Endothelial cell (in vitro differentiated cells): ENCODE measurements around the gene PDLIM7. TPM values are rescaled to one million over a fixed set of nuclear protein-coding genes. Genes with fewer than 3 reads are reported as not detected.

Experiments used
- DNase-seq: peaks from one replicate; pipeline ENCODE4 v3.0.0; 2021; ENCODE audit warnings: low spot score
- H3K27ac Mint-ChIP-seq: one replicate; pipeline ENCODE4 v1.8.0; 2021; ENCODE audit warnings: mixed read lengths, inconsistent platforms; ENCODE audit not compliant: unreplicated experiment
- H3K27me3 Mint-ChIP-seq: one replicate; pipeline ENCODE4 v1.8.0; 2021; ENCODE audit warnings: mild to moderate bottlenecking, moderate library complexity, mixed read lengths, inconsistent platforms; ENCODE audit not compliant: unreplicated experiment
- H3K36me3 Mint-ChIP-seq: one replicate; pipeline ENCODE4 v1.8.0; 2021; ENCODE audit warnings: mild to moderate bottlenecking, low read depth, mixed read lengths, inconsistent platforms; ENCODE audit not compliant: unreplicated experiment
- H3K4me1 Mint-ChIP-seq: one replicate; pipeline ENCODE4 v1.8.0; 2021; ENCODE audit warnings: mild to moderate bottlenecking, mixed read lengths, inconsistent platforms; ENCODE audit not compliant: unreplicated experiment
- H3K4me3 Mint-ChIP-seq: one replicate; pipeline ENCODE4 v1.8.0; 2021; ENCODE audit warnings: mild to moderate bottlenecking, mixed read lengths, inconsistent platforms; ENCODE audit not compliant: unreplicated experiment
- H3K9me3 Mint-ChIP-seq: one replicate; pipeline ENCODE4 v1.8.0; 2021; ENCODE audit warnings: mixed read lengths, inconsistent platforms; ENCODE audit not compliant: unreplicated experiment
- CTCF ChIP-seq: fragments of 200-600 bp; sonication (generic); IDR thresholded peaks from one replicate; pipeline ENCODE4 v1.5.0; 2021; ENCODE audit warnings: antibody characterized with exemption; ENCODE audit not compliant: unreplicated experiment
- total RNA-seq: library from RNA; stranded (reverse); fragmentation: NEBNext Ultra II Directional; extraction: Animal tissue kit (Norgen Biotek cat#: 25700); gene quantifications from one replicate; pipeline ENCODE4 v1.2.1, GENCODE V29; 2021; ENCODE audit not compliant: unreplicated experiment

The PDLIM7 gene
- total RNA-seq, 1 donor from 2014 or later = 238 TPM

DNA sequence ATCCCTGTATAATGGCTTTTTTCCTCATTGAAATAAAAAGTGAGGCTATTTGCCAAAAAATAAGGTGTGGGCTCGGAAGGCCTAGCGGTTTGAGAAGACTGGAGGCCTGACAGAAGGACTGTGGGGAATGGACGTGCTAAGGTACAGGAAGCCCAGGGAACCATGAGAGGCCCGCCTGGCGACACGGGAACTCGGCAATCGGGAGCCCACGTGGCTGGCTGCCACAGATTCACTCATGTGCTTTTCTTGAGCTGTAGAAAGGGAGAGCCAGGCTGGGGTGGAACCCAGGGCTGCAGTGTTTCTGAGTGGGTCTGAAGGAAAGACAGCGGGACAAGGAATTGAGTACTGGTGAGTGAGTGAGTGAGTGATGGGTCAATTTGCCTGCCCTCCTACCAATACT is 31.2 kb upstream of the PDLIM7 start:
- Mint-ChIP-seq H3K27me3 (peaks cover 15% of the 10 kb centered on the region), H3K36me3 (peaks cover 28% of the 10 kb centered on the region)
- no peak for TF ChIP-seq CTCF

DNA sequence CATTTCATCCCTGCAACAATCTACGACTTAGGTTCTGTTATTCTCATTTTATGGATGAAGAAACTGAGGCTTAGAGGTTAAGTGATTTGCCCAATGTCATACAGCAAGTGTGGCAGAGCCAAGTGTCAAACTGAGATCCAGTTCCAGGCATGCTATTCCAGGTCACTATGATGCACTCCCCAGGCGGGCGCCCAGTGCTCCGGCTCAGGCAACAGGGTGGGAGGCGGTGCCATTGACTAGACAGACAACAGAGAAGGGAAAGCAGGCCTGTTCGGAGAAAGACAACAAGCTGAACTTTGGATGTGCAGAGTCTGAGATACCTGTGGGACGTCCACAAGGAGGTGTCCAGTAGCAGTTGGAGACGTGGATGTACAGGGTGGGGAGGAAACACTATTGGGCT is 30.2 kb upstream of the PDLIM7 start:
- Mint-ChIP-seq H3K4me3 (no peak overlapping the region), H3K4me1 (no peaks in the 10 kb centered on the region), H3K36me3 (peaks cover 23% of the 10 kb centered on the region), H3K27me3 (peaks cover 11% of the 10 kb centered on the region), H3K9me3 (no peaks in the 10 kb centered on the region), H3K27ac (no peak overlapping the region)
- TF ChIP-seq CTCF = no peak
- no peak for DNase-seq

More for the DNA sequence above, 31.2 kb upstream of the PDLIM7 start:
- no peak for DNase-seq
- Mint-ChIP-seq H3K27ac (no peak overlapping the region), H3K9me3 (no peaks in the 10 kb centered on the region), H3K4me3 (no peak overlapping the region), H3K4me1 (no peaks in the 10 kb centered on the region)

GRCh38 chr5:177526791-177527190 is 29.4 kb upstream of the PDLIM7 start:
- no peak for DNase-seq
- Mint-ChIP-seq H3K9me3 (no peaks in the 10 kb centered on the region), H3K36me3 (peaks cover 19% of the 10 kb centered on the region), H3K4me1 (no peaks in the 10 kb centered on the region), H3K27me3 (peaks cover 7% of the 10 kb centered on the region), H3K4me3 (no peak overlapping the region), H3K27ac (no peak overlapping the region)
- TF ChIP-seq CTCF = no peak

- Mint-ChIP-seq H3K4me1 (no peaks in the 10 kb centered on the region), H3K36me3 (peaks cover 22% of the 10 kb centered on the region), H3K27me3 (peaks cover 6% of the 10 kb centered on the region), H3K4me3 (no peak overlapping the region), H3K9me3 (no peaks in the 10 kb centered on the region), H3K27ac (no peak overlapping the region)
- DNase-seq = no peak
- no peak for TF ChIP-seq CTCF
Measured at GRCh38 chr5:177526191-177526590, 28.8 kb upstream of the PDLIM7 start.

DNA sequence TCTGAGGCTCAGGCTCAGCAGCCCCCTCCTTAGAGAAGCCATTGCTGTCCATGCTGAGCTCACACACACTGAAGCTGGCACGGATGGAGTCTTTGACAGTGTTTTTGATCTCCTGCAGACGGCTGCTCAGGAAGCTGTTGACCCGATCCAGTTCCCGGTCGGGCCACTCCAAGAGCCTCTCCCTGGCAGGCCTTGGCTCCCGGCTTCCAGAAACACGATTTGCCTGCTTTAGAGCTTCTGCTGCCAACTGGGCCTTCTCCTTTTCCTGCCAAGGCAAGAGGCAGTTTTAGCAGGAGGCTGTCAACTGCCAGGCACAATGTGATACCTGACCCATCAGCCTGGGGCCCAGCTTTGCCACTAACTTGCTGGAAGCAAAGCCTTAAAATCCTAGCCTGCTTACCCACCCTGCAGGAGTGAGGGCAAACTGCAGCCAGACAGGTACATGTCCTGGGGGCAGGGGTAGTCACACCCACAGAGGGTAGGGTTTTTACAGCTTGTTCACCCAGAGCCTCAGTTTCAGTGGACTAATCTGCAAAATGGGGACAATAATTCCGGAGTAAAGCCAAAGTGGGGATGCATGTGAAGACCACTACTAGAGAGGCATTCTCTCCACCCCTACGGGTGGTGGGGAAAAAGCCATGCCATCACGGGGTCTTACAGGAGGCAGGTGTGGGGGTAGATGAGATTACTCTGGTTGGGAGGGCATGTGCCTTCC is 27.7 kb upstream of the PDLIM7 start:
- H3K27me3 Mint-ChIP-seq = peaks cover 2% of the 10 kb centered on the region
- H3K4me3 Mint-ChIP-seq = peak overlapping the region; percentile 31
- no peak for DNase-seq
- peaks cover 21% of the 10 kb centered on the region for H3K36me3 Mint-ChIP-seq
- peak overlapping the region; percentile 42 for H3K27ac Mint-ChIP-seq
- no peaks in the 10 kb centered on the region for H3K9me3 Mint-ChIP-seq
- no peaks in the 10 kb centered on the region for H3K4me1 Mint-ChIP-seq
- TF ChIP-seq CTCF = no peak
